Astrocyte (in vitro differentiated cells and primary cell): ENCODE results near the gene LCE1D. TPM values are rescaled to one million over a fixed set of nuclear protein-coding genes. Genes with fewer than 3 reads are reported as not detected.

Experiments
- DNase-seq: peaks from one replicate; pipeline ENCODE4 v3.0.0-alpha.2; 2010; ENCODE audit warnings: low read depth
- FAIRE-seq: peaks from 2 replicates; lab custom pipeline; 2011; peaks lifted over from hg19 to GRCh38; lab: Jason Lieb, UNC
- H2AFZ ChIP-seq: 2 replicates; pipeline ENCODE4 v1.6.0; 2012; ENCODE audit warnings: low read depth, low read length, inconsistent platforms
- H3K27ac ChIP-seq: 2 replicates; pipeline ENCODE4 v1.5.1; 2011; ENCODE audit warnings: low read depth, low read length, inconsistent platforms
- H3K27me3 ChIP-seq: 2 replicates; pipeline ENCODE4 v1.6.0; 2011; ENCODE audit warnings: low read length, inconsistent platforms; ENCODE audit not compliant: insufficient read depth
- H3K36me3 ChIP-seq: 2 replicates; pipeline ENCODE4 v1.5.1; 2011; ENCODE audit warnings: low read length, inconsistent platforms; ENCODE audit not compliant: insufficient read depth
- H3K4me1 ChIP-seq: 2 replicates; pipeline ENCODE4 v1.5.1; 2011; ENCODE audit warnings: low read length, inconsistent platforms; ENCODE audit not compliant: insufficient read depth
- H3K4me2 ChIP-seq: 2 replicates; pipeline ENCODE4 v1.6.0; 2012; ENCODE audit warnings: low read length, inconsistent platforms
- H3K4me3 ChIP-seq: 2 replicates; pipeline ENCODE4 v1.5.1; 2011; ENCODE audit warnings: low read depth, mild to moderate bottlenecking, low read length, inconsistent platforms; ENCODE audit not compliant: insufficient read depth
- H3K79me2 ChIP-seq: 2 replicates; pipeline ENCODE4 v1.6.0; 2012; ENCODE audit warnings: mild to moderate bottlenecking, low read length, inconsistent platforms; ENCODE audit not compliant: insufficient read depth
- H3K9ac ChIP-seq: 2 replicates; pipeline ENCODE4 v1.6.0; 2012; ENCODE audit warnings: mild to moderate bottlenecking, low read length, inconsistent platforms
- H3K9me3 ChIP-seq: 2 replicates; pipeline ENCODE4 v1.5.1; 2012; ENCODE audit warnings: low read depth, mild to moderate bottlenecking, low read length, inconsistent platforms; ENCODE audit not compliant: insufficient read depth
- H4K20me1 ChIP-seq: 2 replicates; pipeline ENCODE4 v1.6.0; 2012; ENCODE audit warnings: low read length, inconsistent platforms; ENCODE audit not compliant: insufficient read depth
- H3K27ac Mint-ChIP-seq: one replicate; pipeline ENCODE4 v1.8.0; 2021; ENCODE audit warnings: mild to moderate bottlenecking, mixed read lengths; ENCODE audit not compliant: unreplicated experiment
- H3K27me3 Mint-ChIP-seq: one replicate; pipeline ENCODE4 v1.8.0; 2021; ENCODE audit warnings: low read depth, mixed read lengths; ENCODE audit not compliant: unreplicated experiment
- H3K36me3 Mint-ChIP-seq: one replicate; pipeline ENCODE4 v1.8.0; 2021; ENCODE audit warnings: low read depth, mixed read lengths; ENCODE audit not compliant: unreplicated experiment
- H3K4me1 Mint-ChIP-seq: one replicate; pipeline ENCODE4 v1.8.0; 2021; ENCODE audit warnings: low read depth, mixed read lengths; ENCODE audit not compliant: unreplicated experiment
- H3K4me3 Mint-ChIP-seq: one replicate; pipeline ENCODE4 v1.8.0; 2021; ENCODE audit warnings: mild to moderate bottlenecking, moderate library complexity, mixed read lengths; ENCODE audit not compliant: unreplicated experiment
- H3K9me3 Mint-ChIP-seq: one replicate; pipeline ENCODE4 v1.8.0; 2021; ENCODE audit warnings: mild to moderate bottlenecking, mixed read lengths; ENCODE audit not compliant: unreplicated experiment
- CTCF ChIP-seq: IDR thresholded peaks from 2 replicates; pipeline ENCODE4 v1.5.1; 2011; ENCODE audit warnings: low read depth, mild to moderate bottlenecking, inconsistent platforms, low read length, moderate library complexity; ENCODE audit not compliant: insufficient read depth
- EZH2 ChIP-seq: IDR thresholded peaks from 2 replicates; pipeline ENCODE4 v1.6.1; 2012; ENCODE audit warnings: mild to moderate bottlenecking, low read length, inconsistent platforms; ENCODE audit not compliant: insufficient read depth
- total RNA-seq: library from RNA; stranded (reverse); gene quantifications from 2 replicates; pipeline ENCODE4 v1.2.1, GENCODE V29; 2021

LCE1D gene
- total RNA-seq, 1 donor from 2014 or later: not detected

- Histone ChIP-seq H3K9ac (no peak overlapping the region), H3K9me3 (no peaks in the 10 kb centered on the region), H3K27ac (no peak overlapping the region), H3K4me3 (no peak overlapping the region), H4K20me1 (no peaks in the 10 kb centered on the region), H3K36me3 (no peaks in the 10 kb centered on the region), H3K4me2 (no peak overlapping the region), H3K79me2 (no peaks in the 10 kb centered on the region), H3K4me1 (no peaks in the 10 kb centered on the region), H3K27me3 (no peaks in the 10 kb centered on the region), H2AFZ (no peak overlapping the region)
- FAIRE-seq (no peak), DNase-seq (no peak)
- Mint-ChIP-seq H3K4me3 (no peak overlapping the region), H3K27me3 (no peaks in the 10 kb centered on the region), H3K36me3 (no peaks in the 10 kb centered on the region), H3K27ac (no peak overlapping the region), H3K4me1 (no peaks in the 10 kb centered on the region), H3K9me3 (no peaks in the 10 kb centered on the region)
- no peak for TF ChIP-seq CTCF
- TF ChIP-seq EZH2: no peak
These were observed 13.4 kb upstream of the LCE1D start for GRCh38 chr1:152783095-152783494.

- no peaks in the 10 kb centered on the region for H3K9me3 Mint-ChIP-seq
- H3K36me3 ChIP-seq: no peaks in the 10 kb centered on the region
- DNase-seq (no peak), FAIRE-seq (no peak)
- no peaks in the 10 kb centered on the region for H4K20me1 ChIP-seq
- no peak within 1 kb of the TSS for H3K27ac ChIP-seq
- no peaks in the 10 kb centered on the region for H3K27me3 Mint-ChIP-seq
- no peaks in the 10 kb centered on the region for H3K36me3 Mint-ChIP-seq
- TF ChIP-seq CTCF (no peak), EZH2 (no peak)
- no peaks in the 10 kb centered on the region for H3K4me1 ChIP-seq
- no peak within 1 kb of the TSS for H3K4me3 Mint-ChIP-seq
- H3K9ac ChIP-seq: no peak within 1 kb of the TSS
- no peak within 1 kb of the TSS for H3K4me2 ChIP-seq
- no peaks in the 10 kb centered on the region for H3K9me3 ChIP-seq
- H3K4me3 ChIP-seq: no peak within 1 kb of the TSS
- H3K4me1 Mint-ChIP-seq: no peaks in the 10 kb centered on the region
- no peaks in the 10 kb centered on the region for H3K79me2 ChIP-seq
- no peak within 1 kb of the TSS for H3K27ac Mint-ChIP-seq
- H3K27me3 ChIP-seq: no peaks in the 10 kb centered on the region
- no peak within 1 kb of the TSS for H2AFZ ChIP-seq
These were observed 10.4 kb upstream of the LCE1D start, which contains the start of gene LCE1E for GRCh38 chr1:152786077-152786476. Gene LCE1E (plus strand): TSS chr1:152786257. CDS start chr1:152787300, 1,043 bp downstream.

- Histone ChIP-seq H3K4me1 (no peaks in the 10 kb centered on the region), H3K27me3 (no peaks in the 10 kb centered on the region), H3K9ac (no peak overlapping the region), H3K9me3 (no peaks in the 10 kb centered on the region), H3K27ac (no peak overlapping the region), H3K4me3 (no peak overlapping the region), H2AFZ (no peak overlapping the region), H4K20me1 (no peaks in the 10 kb centered on the region), H3K4me2 (no peak overlapping the region), H3K79me2 (no peaks in the 10 kb centered on the region), H3K36me3 (no peaks in the 10 kb centered on the region)
- no peak for DNase-seq
- no peak for FAIRE-seq
- TF ChIP-seq EZH2: no peak
- no peak for TF ChIP-seq CTCF
- Mint-ChIP-seq H3K27me3 (peaks cover 2% of the 10 kb centered on the region), H3K36me3 (no peaks in the 10 kb centered on the region), H3K27ac (no peak overlapping the region), H3K4me1 (no peaks in the 10 kb centered on the region), H3K4me3 (no peak overlapping the region), H3K9me3 (no peaks in the 10 kb centered on the region)
These were observed 835 bp upstream of the LCE1D start for GRCh38 chr1:152795686-152796085.
